HCT116 (cell line): Measurements from ENCODE around the gene CCDC185. TPM values are rescaled to one million over a fixed set of nuclear protein-coding genes. Genes with fewer than 3 reads are reported as not detected.

Source experiments
- ATAC-seq: fragments of 200-7000 bp; cut with Tn5 transposase; 2 replicates; pipeline ENCODE4 v1.9.1; 2020; ENCODE audit warnings: mild to moderate bottlenecking, moderate library complexity
- BruUV-seq: library from RNA; stranded (reverse); fragments of 400-500 nt; replicated peaks from 2 replicates; lab custom pipeline; 2021; lab: Mats Ljungman, UMichigan
- CTCF ChIA-PET: fragments of 300-600 bp; sonication (Branson Sonifier 250); formaldehyde crosslinking; loops from one replicate; lab custom pipeline; 2021; ENCODE audit warnings: antibody characterized with exemption; lab: Charles Lee
- POLR2A ChIA-PET: fragments of 300-600, 350-600 bp; sonication (Branson Sonifier 250); formaldehyde crosslinking; loops from one replicate; lab custom pipeline; 2021; ENCODE audit warnings: antibody characterized with exemption; lab: Charles Lee
- RAD21 ChIA-PET, 2 experiments: fragments of 300-600 bp; sonication (Branson Sonifier 250); formaldehyde crosslinking; loops; one replicate each; lab custom pipeline; 2023; ENCODE audit warnings: low total read pairs in 2 of 2; ENCODE audit not compliant: uncharacterized antibody in 2 of 2, unreplicated experiment in 2 of 2, low non-redundant PET in 1 of 2; lab: Charles Lee
- DNase-seq: peaks from one replicate; pipeline ENCODE4 v3.0.0-alpha.2; 2010; ENCODE audit warnings: low read depth, low spot score
- H2AFZ ChIP-seq: fragments of 200-600 bp; shearing (Covaris generic), sonication (generic); 2 replicates; pipeline ENCODE4 v1.6.1; 2017; ENCODE audit warnings: low read depth, mixed run types, mixed read lengths, antibody characterized with exemption, low read length; ENCODE audit not compliant: poor library complexity, severe bottlenecking
- H3K27ac ChIP-seq: 2 replicates; pipeline ENCODE4 v1.5.1; 2012; ENCODE audit warnings: low read depth, low read length
- H3K27me3 ChIP-seq: fragments of 200-600 bp; sonication (generic); 2 replicates; pipeline ENCODE4 v1.6.1; 2016; ENCODE audit warnings: mixed run types, low read length, mixed read lengths; ENCODE audit not compliant: insufficient read depth
- H3K36me3 ChIP-seq, 2 experiments: fragments of 200-500 bp in 1 of 2; fragments of 200-600 bp in 1 of 2; sonication (Bioruptor generic) in 1 of 2; sonication (generic) in 1 of 2; 2 replicates each; pipeline versions ENCODE4 v1.5.1 to v1.6.1; 2014 to 2016; ENCODE audit warnings: low read length in 2 of 2, inconsistent platforms in 1 of 2, mixed read lengths in 1 of 2, mixed run types in 1 of 2; ENCODE audit not compliant: insufficient read depth in 2 of 2, control insufficient read depth in 1 of 2
- H3K4me1 ChIP-seq, 2 experiments: fragments of 200-600 bp in 1 of 2; sonication (generic) in 1 of 2; 2 replicates each; pipeline versions ENCODE4 v1.5.1 to v1.6.1; 2012 to 2017; ENCODE audit warnings: low read length in 2 of 2, inconsistent platforms in 1 of 2, mild to moderate bottlenecking in 1 of 2, mixed read lengths in 1 of 2, mixed run types in 1 of 2, moderate library complexity in 1 of 2; ENCODE audit not compliant: insufficient read depth in 2 of 2, control insufficient read depth in 1 of 2
- H3K4me2 ChIP-seq: fragments of 200-600 bp; sonication (generic); 2 replicates; pipeline ENCODE4 v1.6.1; 2017; ENCODE audit warnings: mixed run types, low read length, mixed read lengths
- H3K4me3 ChIP-seq, 2 experiments: fragments of 200-600 bp in 1 of 2; sonication (generic) in 1 of 2; replicated peaks in 1 of 2; 2 replicates each; pipeline ENCODE4 v1.5.1; 2011 to 2016; ENCODE audit warnings: low read length in 2 of 2, control low read depth in 1 of 2, low read depth in 1 of 2, mild to moderate bottlenecking in 1 of 2, mixed read lengths in 1 of 2, mixed run types in 1 of 2
- H3K79me2 ChIP-seq: fragments of 200-600 bp; sonication (generic); 2 replicates; pipeline ENCODE4 v1.6.1; 2017; ENCODE audit warnings: mild to moderate bottlenecking, mixed run types, low read length, moderate library complexity, mixed read lengths; ENCODE audit not compliant: insufficient read depth
- H3K9ac ChIP-seq: fragments of 200-600 bp; sonication (generic); 2 replicates; pipeline ENCODE4 v1.6.1; 2016; ENCODE audit warnings: low read length, mixed read lengths
- H3K9me2 ChIP-seq: fragments of 200-600 bp; sonication (generic), shearing (Covaris generic); 2 replicates; pipeline ENCODE4 v1.6.1; 2017; ENCODE audit warnings: mixed run types, mild to moderate bottlenecking, moderate library complexity; ENCODE audit not compliant: insufficient read depth
- H3K9me3 ChIP-seq, 2 experiments: fragments of 200-500 bp in 1 of 2; fragments of 200-600 bp in 1 of 2; sonication (Bioruptor generic) in 1 of 2; sonication (generic) in 1 of 2; 2 replicates each; pipeline ENCODE4 v1.6.1; 2014 to 2017; ENCODE audit warnings: low read length in 2 of 2, mixed read lengths in 2 of 2, inconsistent platforms in 1 of 2, low read depth in 1 of 2, mild to moderate bottlenecking in 1 of 2, mixed run types in 1 of 2, moderate library complexity in 1 of 2; ENCODE audit not compliant: control insufficient read depth in 1 of 2, insufficient read depth in 1 of 2
- H4K20me1 ChIP-seq: fragments of 200-600 bp; sonication (generic), shearing (Covaris generic); 2 replicates; pipeline ENCODE4 v1.6.1; 2017; ENCODE audit warnings: mixed run types, mild to moderate bottlenecking, moderate library complexity; ENCODE audit not compliant: insufficient read depth
- CEBPB ChIP-seq: IDR thresholded peaks from 2 replicates; pipeline ENCODE4 v1.6.1; 2012; ENCODE audit warnings: low read depth
- ELF1 ChIP-seq: IDR thresholded peaks from 2 replicates; pipeline ENCODE4 v1.6.1; 2012; ENCODE audit warnings: low read depth, borderline replicate concordance
- EZH2phosphoT487 ChIP-seq: fragments of 200-600 bp; IDR thresholded peaks from 2 replicates; pipeline ENCODE4 v1.6.1; 2018; ENCODE audit warnings: antibody characterized with exemption, borderline replicate concordance
- MAX ChIP-seq: IDR thresholded peaks from 2 replicates; pipeline ENCODE4 v1.6.1; 2012
- POLR2A ChIP-seq: IDR thresholded peaks from 2 replicates; pipeline ENCODE4 v1.7.0; 2011; ENCODE audit warnings: borderline replicate concordance; ENCODE audit not compliant: insufficient read depth, insufficient read length; ENCODE audit errors: extremely low read depth
- POLR2AphosphoS5 ChIP-seq: IDR thresholded peaks from 2 replicates; pipeline ENCODE4 v1.6.1; 2011; ENCODE audit warnings: mild to moderate bottlenecking, low read depth, low read length, moderate library complexity
- RAD21 ChIP-seq: IDR thresholded peaks from 2 replicates; pipeline ENCODE4 v1.6.1; 2012; ENCODE audit warnings: low read depth, mild to moderate bottlenecking
- REST ChIP-seq: IDR thresholded peaks from 2 replicates; pipeline ENCODE4 v1.6.1; 2012; ENCODE audit warnings: low read depth
- SIN3A ChIP-seq: IDR thresholded peaks from 2 replicates; pipeline ENCODE4 v1.6.1; 2012; ENCODE audit warnings: low read depth
- SP1 ChIP-seq: IDR thresholded peaks from 2 replicates; pipeline ENCODE4 v1.6.1; 2012; ENCODE audit warnings: low read depth
- SRF ChIP-seq: IDR thresholded peaks from 2 replicates; pipeline ENCODE4 v1.6.1; 2012; ENCODE audit warnings: low read depth
- TCF7L2 ChIP-seq: IDR thresholded peaks from 2 replicates; pipeline ENCODE4 v1.7.0; 2011; ENCODE audit warnings: borderline replicate concordance, inconsistent platforms; ENCODE audit not compliant: insufficient read depth, insufficient read length; ENCODE audit errors: extremely low read depth
- YY1 ChIP-seq: IDR thresholded peaks from 2 replicates; pipeline ENCODE4 v1.6.1; 2011; ENCODE audit warnings: low read length, low read depth, moderate library complexity, mild to moderate bottlenecking; ENCODE audit not compliant: insufficient replicate concordance; ENCODE audit errors: extremely low read depth
- ZNF274 ChIP-seq: fragments of 200-500 bp; sonication (Bioruptor generic); IDR thresholded peaks from 2 replicates; pipeline ENCODE4 v1.6.1; 2014; ENCODE audit warnings: mild to moderate bottlenecking, low read depth, low read length, inconsistent platforms
- intact Hi-C: fragments of 100-400 bp; cut with micrococcal nuclease; formaldehyde crosslinking; loops from 2 replicates; pipeline ENCODE4 v1.10.0; 2022
- total RNA-seq: library from RNA; stranded (reverse); gene quantifications from one replicate; pipeline ENCODE4 v1.2.1, GENCODE V29; 2021; ENCODE audit not compliant: unreplicated experiment
- TF ChIP-seq, protein P1 (sequence below), 3 experiments: fragments of 200-600 bp in 1 of 3; sonication (generic) in 1 of 3; IDR thresholded peaks in 2 of 3; conservative IDR thresholded peaks in 1 of 3; 2 replicates each; pipeline ENCODE4 v1.5.1; 2012 to 2017; ENCODE audit warnings: low read depth in 2 of 3, low read length in 2 of 3, antibody characterized with exemption in 1 of 3, borderline replicate concordance in 1 of 3, control low read depth in 1 of 3, mild to moderate bottlenecking in 1 of 3, mixed read lengths in 1 of 3, mixed run types in 1 of 3, moderate library complexity in 1 of 3; ENCODE audit not compliant: insufficient read depth in 1 of 3

CCDC185 gene
- total RNA-seq, 1 experiment from 2014 or later = not detected

- TF ChIP-seq SRF = no peak
- TF ChIP-seq POLR2A = no peak
- no peak for TF ChIP-seq TCF7L2
- TF ChIP-seq SIN3A = no peak
- no peak for TF ChIP-seq POLR2AphosphoS5
- TF ChIP-seq EZH2phosphoT487 = no peak
- no peak for TF ChIP-seq REST
- TF ChIP-seq, all 23 proteins: peak for 0
Observed at GRCh38 chr1:223358826-223359225, 34.4 kb upstream of the CCDC185 start (continued).

DNA sequence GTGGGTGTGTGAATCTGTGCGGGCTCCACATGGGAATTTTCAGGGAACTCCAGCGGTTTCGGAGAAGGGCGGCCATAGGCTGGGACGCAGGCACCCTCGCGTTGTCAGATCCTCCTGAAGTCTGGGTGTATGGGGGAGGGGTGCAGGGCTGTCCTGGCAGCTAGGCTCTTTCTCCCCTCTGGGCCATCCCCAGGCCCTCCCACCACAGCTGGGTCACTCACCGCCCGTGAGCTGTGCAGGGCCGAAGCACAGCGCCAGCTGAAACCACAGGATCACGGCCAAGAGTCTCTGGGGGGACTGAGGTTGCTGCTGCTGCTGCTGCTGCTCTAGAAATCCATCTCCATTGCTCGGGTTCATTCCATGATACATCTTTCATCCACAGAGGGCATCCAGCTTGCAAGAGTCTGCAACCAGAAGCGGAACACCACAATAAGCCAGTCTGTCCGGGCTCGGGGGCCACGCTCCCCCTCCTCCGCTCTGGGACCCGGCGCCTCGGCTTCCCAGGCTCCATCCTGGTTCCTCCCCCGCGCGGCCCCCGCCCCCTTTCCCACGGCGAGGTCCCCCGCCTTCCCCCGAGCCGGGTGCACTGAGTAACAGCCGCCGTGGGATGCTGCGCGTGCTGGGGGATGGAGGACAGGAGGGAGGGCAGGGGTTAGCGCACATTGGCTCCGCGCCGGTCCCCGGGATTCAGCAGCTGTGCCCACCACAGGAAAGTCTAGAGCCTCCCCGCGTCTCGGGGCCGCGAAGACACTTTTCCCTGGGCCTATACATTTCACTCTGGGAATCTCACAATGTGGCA, 30.0 kb upstream of the CCDC185 start:
- no peak overlapping the region for H3K27ac ChIP-seq
- H3K9ac ChIP-seq = no peak overlapping the region
- H4K20me1 ChIP-seq = no peaks in the 10 kb centered on the region
- ChIA-PET RAD21 (no interaction called here), POLR2A (no interaction called here), CTCF (interaction anchor here (1.6 kb wide), 1 partner anchor 15 kb away, joined by 3 read pairs; no protein-coding TSS in a partner anchor)
- H2AFZ ChIP-seq = no peak overlapping the region
- H3K36me3 ChIP-seq = no peaks in the 10 kb centered on the region
- peaks cover 18% of the 10 kb centered on the region; the same call in 1 of the 2 replicates for H3K27me3 ChIP-seq
- H3K9me3 ChIP-seq = no peaks in the 10 kb centered on the region
- peak overlapping the region; percentile 63 for H3K4me2 ChIP-seq
- H3K9me2 ChIP-seq = no peaks in the 10 kb centered on the region
- intact Hi-C loops = no loop called here
- no peaks in the 10 kb centered on the region for H3K79me2 ChIP-seq
- BruUV-seq = no TSS peak
- H3K4me1 ChIP-seq = no peaks in the 10 kb centered on the region
- ATAC-seq (no peak), DNase-seq (no peak)
- peak overlapping the region; percentile 21 to 43 for H3K4me3 ChIP-seq
- TF ChIP-seq MAX (no peak), ZNF274 (no peak), CEBPB (no peak), YY1 (no peak), RAD21 (no peak), REST (no peak), SP1 (no peak), ELF1 (no peak)
- TF ChIP-seq, protein P1, sequence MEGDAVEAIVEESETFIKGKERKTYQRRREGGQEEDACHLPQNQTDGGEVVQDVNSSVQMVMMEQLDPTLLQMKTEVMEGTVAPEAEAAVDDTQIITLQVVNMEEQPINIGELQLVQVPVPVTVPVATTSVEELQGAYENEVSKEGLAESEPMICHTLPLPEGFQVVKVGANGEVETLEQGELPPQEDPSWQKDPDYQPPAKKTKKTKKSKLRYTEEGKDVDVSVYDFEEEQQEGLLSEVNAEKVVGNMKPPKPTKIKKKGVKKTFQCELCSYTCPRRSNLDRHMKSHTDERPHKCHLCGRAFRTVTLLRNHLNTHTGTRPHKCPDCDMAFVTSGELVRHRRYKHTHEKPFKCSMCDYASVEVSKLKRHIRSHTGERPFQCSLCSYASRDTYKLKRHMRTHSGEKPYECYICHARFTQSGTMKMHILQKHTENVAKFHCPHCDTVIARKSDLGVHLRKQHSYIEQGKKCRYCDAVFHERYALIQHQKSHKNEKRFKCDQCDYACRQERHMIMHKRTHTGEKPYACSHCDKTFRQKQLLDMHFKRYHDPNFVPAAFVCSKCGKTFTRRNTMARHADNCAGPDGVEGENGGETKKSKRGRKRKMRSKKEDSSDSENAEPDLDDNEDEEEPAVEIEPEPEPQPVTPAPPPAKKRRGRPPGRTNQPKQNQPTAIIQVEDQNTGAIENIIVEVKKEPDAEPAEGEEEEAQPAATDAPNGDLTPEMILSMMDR (IDR thresholded peaks at IDR 0.05 in 2 of 3, conservative IDR thresholded peaks at IDR 0.05 in 1 of 3; ENCODE audit: borderline replicate concordance in 1 of 3, insufficient read depth in 1 of 3, low read depth in 2 of 3, low read length in 2 of 3) = no peak
